Keratinocyte (primary cell): ENCODE data around the gene CZIB.

Experiments
- CTCF ChIP-seq, 3 experiments: IDR thresholded peaks in 1 of 3; conservative IDR thresholded peaks in 1 of 3; optimal IDR thresholded peaks in 1 of 3; 2 replicates in 2 of 3; 3 replicates in 1 of 3; pipeline versions ENCODE3 to v1.5.1; 2011; ENCODE audit warnings: low read length in 3 of 3, mild to moderate bottlenecking in 3 of 3, moderate library complexity in 2 of 3, control low read depth in 1 of 3, inconsistent platforms in 1 of 3; ENCODE audit not compliant: insufficient read depth in 2 of 3; ENCODE audit errors: extremely low read depth in 1 of 3
- EZH2 ChIP-seq: IDR thresholded peaks from one replicate; pipeline ENCODE4 v1.6.1; 2012; ENCODE audit warnings: inconsistent platforms, mild to moderate bottlenecking, low read length, moderate library complexity

- TF ChIP-seq CTCF (optimal IDR thresholded peaks at IDR 0.05 in 1 of 3, IDR thresholded peaks at IDR 0.05 in 1 of 3, conservative IDR thresholded peaks at IDR 0.05 in 1 of 3; ENCODE audit: extremely low read depth in 1 of 3, insufficient read depth in 2 of 3, low read length in 3 of 3) = no peak
- TF ChIP-seq EZH2 = no peak
Observed at GRCh38 chr1:53172426-53173128, 47.9 kb downstream of the CZIB start.
